Caco-2 (cell line): ENCODE results near the gene TLNRD1. TPM values are rescaled to one million over a fixed set of nuclear protein-coding genes. Genes with fewer than 3 reads are reported as not detected.

Experiments
- BruUV-seq: library from RNA; stranded (reverse); fragments of 400-500 nt; replicated peaks from 2 replicates; lab custom pipeline; 2021; lab: Mats Ljungman, UMichigan
- CTCF ChIA-PET: fragments of 300-600 bp; sonication (Branson Sonifier 250); formaldehyde crosslinking; loops from one replicate; lab custom pipeline; 2022; ENCODE audit warnings: antibody characterized with exemption; lab: Charles Lee
- POLR2A ChIA-PET: fragments of 300-600 bp; sonication (Branson Sonifier 250); formaldehyde crosslinking; loops from one replicate; lab custom pipeline; 2022; ENCODE audit warnings: antibody characterized with exemption; lab: Charles Lee
- DNase-seq, 2 experiments: peaks; one replicate each; pipeline versions ENCODE4 v3.0.0 to v3.0.0-alpha.2; 2020 to 2022
- H3K27me3 ChIP-seq: replicated peaks from 2 replicates; pipeline ENCODE4 v1.6.0; 2011; ENCODE audit warnings: low read length; ENCODE audit not compliant: control insufficient read depth, insufficient read depth
- H3K36me3 ChIP-seq: 2 replicates; pipeline ENCODE4 v1.5.1; 2011; ENCODE audit warnings: low read length; ENCODE audit not compliant: control insufficient read depth, insufficient read depth
- H3K4me1 ChIP-seq: fragments of 250-450 bp; sonication (Bioruptor Pico); 2 replicates; pipeline ENCODE4 v1.5.1; 2020; ENCODE audit warnings: mild to moderate bottlenecking
- H3K4me3 ChIP-seq: 2 replicates; pipeline ENCODE4 v1.5.1; 2011; ENCODE audit warnings: low read depth, mild to moderate bottlenecking, control low read depth, low read length
- H3K9me3 ChIP-seq: fragments of 250-450 bp; sonication (Bioruptor Pico); 2 replicates; pipeline ENCODE4 v1.5.1; 2020; ENCODE audit warnings: mild to moderate bottlenecking, moderate library complexity
- H3K27ac Mint-ChIP-seq: one replicate; pipeline ENCODE4 v1.8.0; 2022; ENCODE audit warnings: mixed read lengths; ENCODE audit not compliant: unreplicated experiment
- H3K27me3 Mint-ChIP-seq: one replicate; pipeline ENCODE4 v1.8.0; 2022; ENCODE audit warnings: mixed read lengths; ENCODE audit not compliant: insufficient read depth, unreplicated experiment
- H3K36me3 Mint-ChIP-seq: one replicate; pipeline ENCODE4 v1.8.0; 2022; ENCODE audit warnings: mild to moderate bottlenecking, mixed read lengths; ENCODE audit not compliant: insufficient read depth, unreplicated experiment
- H3K4me1 Mint-ChIP-seq: one replicate; pipeline ENCODE4 v1.8.0; 2022; ENCODE audit warnings: low read depth, mixed read lengths; ENCODE audit not compliant: unreplicated experiment
- H3K4me3 Mint-ChIP-seq: one replicate; pipeline ENCODE4 v1.8.0; 2022; ENCODE audit warnings: mild to moderate bottlenecking, moderate library complexity, mixed read lengths; ENCODE audit not compliant: unreplicated experiment
- H3K9me3 Mint-ChIP-seq: one replicate; pipeline ENCODE4 v1.8.0; 2022; ENCODE audit warnings: mixed read lengths; ENCODE audit not compliant: unreplicated experiment
- intact Hi-C: fragments of 100-400 bp; cut with micrococcal nuclease; formaldehyde crosslinking; loops from one replicate; pipeline ENCODE4 v1.10.0; 2022; ENCODE audit not compliant: unreplicated experiment
- total RNA-seq: library from RNA; stranded (reverse); gene quantifications from 2 replicates; pipeline ENCODE4 v1.2.3, GENCODE V29; 2022
- TF ChIP-seq, protein P1 (sequence below), 2 experiments: fragments of 200-600 bp in 1 of 2; IDR thresholded peaks; 1 replicate in 1 of 2; 2 replicates in 1 of 2; pipeline versions ENCODE4 v1.5.1 to v1.8.0; 2011 to 2022; ENCODE audit warnings: antibody characterized with exemption in 1 of 2, control low read depth in 1 of 2, inconsistent platforms in 1 of 2, low read depth in 1 of 2, low read length in 1 of 2, mild to moderate bottlenecking in 1 of 2, moderate library complexity in 1 of 2; ENCODE audit not compliant: insufficient read depth in 1 of 2, severe bottlenecking in 1 of 2, unreplicated experiment in 1 of 2

The TLNRD1 gene
- total RNA-seq, 1 experiment from 2014 or later: 13.7 TPM

DNA sequence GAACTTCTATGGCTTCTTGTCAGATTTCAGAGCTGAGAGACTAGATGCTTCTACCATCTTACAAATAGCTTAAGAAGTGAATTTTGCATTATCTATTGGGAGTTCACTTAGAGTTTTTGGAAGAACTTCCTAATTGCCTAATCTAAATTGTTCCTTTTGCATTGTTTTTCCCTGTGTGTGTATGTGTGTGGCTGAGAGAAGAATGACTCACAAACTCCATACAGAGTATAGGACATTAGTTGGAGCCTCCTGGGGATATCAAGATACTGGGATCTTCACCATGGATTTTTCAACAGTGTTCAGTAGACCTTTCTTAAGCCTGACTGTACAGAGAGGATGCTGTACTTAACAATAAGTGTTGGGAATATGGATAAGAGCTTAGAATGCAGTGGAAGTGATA lies 10.9 kb downstream of the TLNRD1 start:
- H3K4me1 ChIP-seq: peaks cover 10% of the 10 kb centered on the region; the same call in 1 of the 2 replicates
- H3K4me3 ChIP-seq: no peak overlapping the region
- CTCF ChIA-PET: no interaction called here
- TF ChIP-seq, protein P1, sequence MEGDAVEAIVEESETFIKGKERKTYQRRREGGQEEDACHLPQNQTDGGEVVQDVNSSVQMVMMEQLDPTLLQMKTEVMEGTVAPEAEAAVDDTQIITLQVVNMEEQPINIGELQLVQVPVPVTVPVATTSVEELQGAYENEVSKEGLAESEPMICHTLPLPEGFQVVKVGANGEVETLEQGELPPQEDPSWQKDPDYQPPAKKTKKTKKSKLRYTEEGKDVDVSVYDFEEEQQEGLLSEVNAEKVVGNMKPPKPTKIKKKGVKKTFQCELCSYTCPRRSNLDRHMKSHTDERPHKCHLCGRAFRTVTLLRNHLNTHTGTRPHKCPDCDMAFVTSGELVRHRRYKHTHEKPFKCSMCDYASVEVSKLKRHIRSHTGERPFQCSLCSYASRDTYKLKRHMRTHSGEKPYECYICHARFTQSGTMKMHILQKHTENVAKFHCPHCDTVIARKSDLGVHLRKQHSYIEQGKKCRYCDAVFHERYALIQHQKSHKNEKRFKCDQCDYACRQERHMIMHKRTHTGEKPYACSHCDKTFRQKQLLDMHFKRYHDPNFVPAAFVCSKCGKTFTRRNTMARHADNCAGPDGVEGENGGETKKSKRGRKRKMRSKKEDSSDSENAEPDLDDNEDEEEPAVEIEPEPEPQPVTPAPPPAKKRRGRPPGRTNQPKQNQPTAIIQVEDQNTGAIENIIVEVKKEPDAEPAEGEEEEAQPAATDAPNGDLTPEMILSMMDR (IDR thresholded peaks at IDR 0.05; ENCODE audit: insufficient read depth in 1 of 2, low read depth in 1 of 2, low read length in 1 of 2, severe bottlenecking in 1 of 2, unreplicated experiment in 1 of 2): no peak
- no peaks in the 10 kb centered on the region for H3K27me3 ChIP-seq
- Mint-ChIP-seq H3K9me3 (no peaks in the 10 kb centered on the region), H3K4me1 (no peaks in the 10 kb centered on the region), H3K27ac (no peak overlapping the region), H3K27me3 (no peaks in the 10 kb centered on the region), H3K36me3 (peaks cover 6% of the 10 kb centered on the region), H3K4me3 (no peak overlapping the region)
- no TSS peak for BruUV-seq
- no peaks in the 10 kb centered on the region for H3K9me3 ChIP-seq
- no peaks in the 10 kb centered on the region for H3K36me3 ChIP-seq
- intact Hi-C loops: no loop called here
- DNase-seq: no peak
- POLR2A ChIA-PET: no interaction called here

DNA sequence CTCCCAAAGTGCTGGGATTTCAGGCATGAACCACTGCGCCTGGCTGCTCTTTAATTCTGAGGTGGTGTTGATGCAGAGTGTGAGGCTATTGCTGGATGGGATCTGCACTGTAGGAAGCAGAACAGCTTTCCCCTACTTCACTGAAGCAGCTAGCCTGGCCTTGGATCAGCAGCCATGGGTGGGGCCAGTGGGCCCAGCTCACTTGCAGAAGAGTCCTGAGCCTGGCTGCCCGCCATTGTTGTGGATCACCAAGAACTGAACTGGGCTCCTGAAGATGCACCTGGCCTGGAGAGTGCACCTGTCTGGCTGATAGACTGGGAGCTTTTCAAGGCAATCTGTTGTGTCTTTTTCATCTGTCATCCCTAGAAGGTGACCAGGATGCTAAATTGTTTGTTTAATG lies 11.9 kb downstream of the TLNRD1 start:
- Mint-ChIP-seq H3K27me3 (no peaks in the 10 kb centered on the region), H3K4me3 (no peak overlapping the region), H3K9me3 (no peaks in the 10 kb centered on the region), H3K27ac (no peak overlapping the region), H3K36me3 (peaks cover 6% of the 10 kb centered on the region), H3K4me1 (no peaks in the 10 kb centered on the region)
- H3K4me3 ChIP-seq: no peak overlapping the region
- BruUV-seq: no TSS peak
- ChIA-PET POLR2A (no interaction called here), CTCF (no interaction called here)
- DNase-seq: no peak
- H3K36me3 ChIP-seq: no peaks in the 10 kb centered on the region
- intact Hi-C loops: no loop called here
- TF ChIP-seq, protein P1 (IDR thresholded peaks at IDR 0.05; ENCODE audit: insufficient read depth in 1 of 2, low read depth in 1 of 2, low read length in 1 of 2, severe bottlenecking in 1 of 2, unreplicated experiment in 1 of 2): no peak
- H3K9me3 ChIP-seq: no peaks in the 10 kb centered on the region
- H3K4me1 ChIP-seq: peaks cover 10% of the 10 kb centered on the region; the same call in 1 of the 2 replicates
- no peaks in the 10 kb centered on the region for H3K27me3 ChIP-seq

DNA sequence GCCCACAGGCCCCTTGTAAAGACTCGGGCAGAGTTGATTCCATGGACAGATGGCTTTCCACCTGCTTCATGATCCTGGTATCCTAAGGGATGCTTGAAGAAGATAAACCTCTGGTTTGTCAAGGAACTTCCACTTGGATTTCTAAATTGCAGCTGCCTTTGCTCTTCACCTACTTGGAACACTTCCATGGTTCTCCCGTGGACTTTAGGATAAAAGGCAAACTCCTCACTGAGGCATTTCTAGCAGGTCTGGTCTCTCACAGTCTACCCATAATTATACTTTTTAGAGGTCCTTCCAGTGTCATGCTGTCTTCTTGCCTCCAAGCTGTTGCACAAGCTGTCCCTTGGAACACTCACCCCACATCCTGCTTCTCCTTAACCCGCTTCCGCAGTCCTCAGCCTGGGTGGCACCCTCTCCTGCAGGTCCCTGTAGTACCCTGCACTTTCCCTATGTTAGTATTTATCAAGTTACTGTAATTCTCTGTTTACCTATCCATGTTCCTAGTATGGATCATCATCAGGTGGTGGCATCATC lies 12.7 kb downstream of the TLNRD1 start:
- H3K9me3 Mint-ChIP-seq: no peaks in the 10 kb centered on the region
- intact Hi-C loops: no loop called here
- no peaks in the 10 kb centered on the region for H3K27me3 Mint-ChIP-seq
- no peaks in the 10 kb centered on the region for H3K9me3 ChIP-seq
- peaks cover 6% of the 10 kb centered on the region for H3K36me3 Mint-ChIP-seq
- no peaks in the 10 kb centered on the region for H3K4me1 Mint-ChIP-seq
- H3K27me3 ChIP-seq: no peaks in the 10 kb centered on the region
- H3K4me3 ChIP-seq: no peak overlapping the region
- H3K4me1 ChIP-seq: 0 out of 2 replicates have a peak, but pooled peaks cover 1% of the 10 kb centered on the region
- ChIA-PET CTCF (no interaction called here), POLR2A (no interaction called here)
- no TSS peak for BruUV-seq
- TF ChIP-seq, protein P1 (IDR thresholded peaks at IDR 0.05; ENCODE audit: insufficient read depth in 1 of 2, low read depth in 1 of 2, low read length in 1 of 2, severe bottlenecking in 1 of 2, unreplicated experiment in 1 of 2): no peak
- DNase-seq: no peak
- no peaks in the 10 kb centered on the region for H3K36me3 ChIP-seq
- H3K4me3 Mint-ChIP-seq: no peak overlapping the region
- no peak overlapping the region for H3K27ac Mint-ChIP-seq
